Measurements from ENCODE around the gene HIKESHI.
"Not testable (repeated sequence)": the region's sequence is repeated elsewhere in the genome, so short reads cannot be mapped to it uniquely, and the experiment has no call there.

Gene HIKESHI

GRCh38 chr11:86302092-86302793 lies at the start of gene HIKESHI:
HIKESHI (plus strand) TSS chr11:86302240; CDS start chr11:86302449, 209 bp downstream.
- DNase-seq = peak; percentile 100

- no peak for DNase-seq
These were observed 46.1 kb upstream of the HIKESHI start for GRCh38 chr11:86255896-86256295.

GRCh38 chr11:86256608-86257007 lies 45.4 kb upstream of the HIKESHI start:
- no peak for DNase-seq

GRCh38 chr11:86257446-86257845 lies 44.6 kb upstream of the HIKESHI start:
- DNase-seq = no peak

- no peak for DNase-seq
These were observed 42.3 kb upstream of the HIKESHI start for GRCh38 chr11:86259730-86260129.

GRCh38 chr11:86261328-86261727 lies 40.7 kb upstream of the HIKESHI start:
- no peak for DNase-seq

GRCh38 chr11:86262387-86262786 lies 39.7 kb upstream of the HIKESHI start:
- DNase-seq = no peak

GRCh38 chr11:86264649-86265048 lies 37.4 kb upstream of the HIKESHI start:
- no peak for DNase-seq

GRCh38 chr11:86265194-86265593 lies 36.8 kb upstream of the HIKESHI start:
- no peak for DNase-seq

- no peak for DNase-seq
These were observed 32.4 kb upstream of the HIKESHI start for GRCh38 chr11:86269645-86270044.

- peak; percentile 58 for DNase-seq
These were observed 27.5 kb upstream of the HIKESHI start for GRCh38 chr11:86274503-86274902.

- no peak for DNase-seq
These were observed 27.0 kb upstream of the HIKESHI start for GRCh38 chr11:86274999-86275398.

- peak; percentile 48 for DNase-seq
These were observed 26.3 kb upstream of the HIKESHI start for GRCh38 chr11:86275493-86276370.

- DNase-seq = no peak
These were observed 24.3 kb upstream of the HIKESHI start for GRCh38 chr11:86277741-86278140.

- no peak for DNase-seq
These were observed 23.8 kb upstream of the HIKESHI start for GRCh38 chr11:86278226-86278625.

GRCh38 chr11:86279747-86280146 lies 22.3 kb upstream of the HIKESHI start:
- DNase-seq = no peak

- no peak for DNase-seq
These were observed 14.6 kb upstream of the HIKESHI start for GRCh38 chr11:86287468-86287796.

- DNase-seq = peak; percentile 83
These were observed 13.1 kb upstream of the HIKESHI start for GRCh38 chr11:86288776-86289507.

GRCh38 chr11:86289508-86290280 lies 12.3 kb upstream of the HIKESHI start:
- not testable (repeated sequence) for DNase-seq

GRCh38 chr11:86291466-86292262 lies 10.4 kb upstream of the HIKESHI start:
- DNase-seq = peak; percentile 96

GRCh38 chr11:86292912-86293616 lies 9.0 kb upstream of the HIKESHI start:
- no peak for DNase-seq

Data from OCI-M1 (cell line).